SK-MEL-5 (cell line): ENCODE measurements around the gene SLC22A8. TPM values are rescaled to one million over a fixed set of nuclear protein-coding genes. Genes with fewer than 3 reads are reported as not detected.

Experiments used
- DNase-seq: peaks from one replicate; pipeline ENCODE4 v3.0.0-alpha.2; 2016; ENCODE audit warnings: low read depth, low spot score
- in situ Hi-C: cut with HindIII; loops from 2 replicates; pipeline ENCODE4 v1.10.0; 2016; ENCODE audit warnings: low sequenced_read_pairs, high pct_unique_total_duplicates, low pct_unique_long_range_greater_than_20kb
- total RNA-seq: library from RNA; depleted of rRNA; stranded (reverse); fragments of >200 nt; shearing (Covaris generic); gene quantifications from 2 replicates; pipeline ENCODE4 v1.2.3, GENCODE V29; 2014

Gene SLC22A8
- total RNA-seq, 1 experiment from 2014 or later: not detected

DNA sequence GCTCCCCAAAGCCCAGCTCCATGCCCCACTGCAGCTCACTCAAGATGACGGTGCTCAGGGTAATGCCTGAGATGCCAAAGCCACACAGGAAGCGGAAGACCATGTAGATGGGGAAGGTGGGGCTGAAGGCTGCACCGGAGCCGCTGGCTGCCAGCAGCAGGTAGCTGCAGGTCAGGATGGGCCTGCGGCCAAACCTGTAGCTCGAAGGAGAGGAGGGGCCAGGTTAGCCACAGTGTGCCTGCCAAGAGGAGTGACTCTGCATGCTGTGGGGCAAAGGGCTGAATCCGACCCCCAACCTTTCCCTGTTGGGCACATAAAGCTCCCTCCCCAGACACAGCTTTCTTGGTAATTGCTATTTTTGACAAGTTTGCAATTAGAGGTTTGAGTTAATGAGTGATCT lies 16.0 kb downstream of the SLC22A8 start:
- DNase-seq: no peak
- in situ Hi-C loops: no loop called here

GRCh38 chr11:62999156-62999555 lies 16.5 kb downstream of the SLC22A8 start:
- in situ Hi-C loops: no loop called here

GRCh38 chr11:62996271-62996670 lies 19.4 kb downstream of the SLC22A8 start:
- no peak for DNase-seq
- in situ Hi-C loops: no loop called here

More at GRCh38 chr11:62999156-62999555, 16.5 kb downstream of the SLC22A8 start:
- no peak for DNase-seq

- no peak for DNase-seq
- in situ Hi-C loops: no loop called here
Observed at GRCh38 chr11:62994775-62995174, 20.9 kb downstream of the SLC22A8 start.

GRCh38 chr11:62988276-62988675 lies 27.4 kb downstream of the SLC22A8 start:
- in situ Hi-C loops: no loop called here
- no peak for DNase-seq

DNA sequence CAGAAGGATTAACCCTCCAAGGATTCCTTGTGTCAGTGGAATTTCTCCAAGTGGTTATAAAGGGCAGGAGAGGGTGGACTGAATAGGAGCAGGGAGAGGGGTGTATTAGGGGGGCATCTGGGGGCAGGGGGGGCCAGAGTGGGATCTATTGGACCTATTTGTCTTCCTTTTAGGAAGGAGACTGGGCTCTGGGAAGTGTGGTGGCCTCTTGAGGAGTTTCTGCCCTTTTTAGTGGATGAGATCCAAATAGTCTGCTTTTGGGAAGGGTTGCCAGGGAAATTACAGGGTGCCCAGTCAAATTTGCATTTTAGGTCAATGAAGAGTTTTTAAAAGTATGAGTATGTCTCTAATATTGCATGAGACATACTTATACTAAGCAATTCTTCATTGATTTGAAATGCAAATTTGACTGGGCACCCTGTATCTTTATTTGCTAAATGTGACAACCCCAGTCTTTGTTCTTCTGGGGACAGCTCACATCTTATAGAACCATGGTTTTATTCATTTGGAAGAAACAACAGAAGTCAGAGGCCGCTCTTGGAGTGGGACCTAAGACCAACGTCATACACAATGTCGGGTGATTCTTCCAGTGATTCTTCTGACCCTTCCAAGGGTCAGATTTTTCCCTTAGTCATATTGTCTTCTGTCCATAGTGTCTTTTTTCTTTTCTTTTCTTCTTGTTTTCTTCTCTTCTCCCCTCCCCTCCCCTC lies 30.4 kb downstream of the SLC22A8 start:
- DNase-seq: no peak
- in situ Hi-C loops: no loop called here

- in situ Hi-C loops: no loop called here
- DNase-seq: no peak
Observed at GRCh38 chr11:62984451-62984991, 31.1 kb downstream of the SLC22A8 start, which contains the start of gene SLC22A6. TSS of gene SLC22A6 (minus strand) at chr11:62984967. CDS start at chr11:62984690, 277 bp downstream.

DNA sequence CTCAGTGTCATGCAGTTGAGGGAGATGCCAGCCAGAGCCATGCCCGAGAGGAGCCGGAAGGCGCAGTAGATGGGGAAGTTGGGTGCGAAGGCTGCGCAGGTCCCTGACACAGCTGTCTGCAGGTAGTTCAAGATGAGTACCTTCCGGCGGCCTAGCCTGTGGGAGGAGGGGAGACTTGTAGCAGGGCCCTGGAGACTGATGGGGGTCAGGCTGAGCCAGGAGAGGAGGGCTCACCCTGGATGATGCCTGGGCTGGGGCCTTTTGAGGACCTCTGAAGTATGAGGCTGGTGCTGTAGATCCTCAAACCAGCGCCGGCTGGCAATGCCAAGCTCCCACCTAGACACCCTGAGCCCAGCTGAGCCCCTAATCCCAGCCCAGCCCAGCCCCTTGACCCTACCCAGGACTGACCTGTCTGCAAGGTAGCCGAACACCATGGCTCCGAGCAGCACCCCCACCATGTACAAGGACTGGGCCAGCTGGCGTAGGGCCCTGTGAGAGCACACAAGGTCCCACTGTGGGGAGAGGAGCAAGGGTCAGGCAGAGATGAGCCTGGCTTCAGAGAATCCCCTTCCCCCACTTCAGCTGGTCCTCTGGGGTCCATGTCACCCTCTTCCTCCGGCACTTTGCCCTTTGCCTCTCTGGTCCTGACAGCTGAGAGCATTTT lies 32.0 kb downstream of the SLC22A8 start:
- DNase-seq: no peak
- in situ Hi-C loops: no loop called here

GRCh38 chr11:62981743-62982142 lies 33.9 kb downstream of the SLC22A8 start:
- in situ Hi-C loops: no loop called here
- DNase-seq: peak; percentile 6

DNA sequence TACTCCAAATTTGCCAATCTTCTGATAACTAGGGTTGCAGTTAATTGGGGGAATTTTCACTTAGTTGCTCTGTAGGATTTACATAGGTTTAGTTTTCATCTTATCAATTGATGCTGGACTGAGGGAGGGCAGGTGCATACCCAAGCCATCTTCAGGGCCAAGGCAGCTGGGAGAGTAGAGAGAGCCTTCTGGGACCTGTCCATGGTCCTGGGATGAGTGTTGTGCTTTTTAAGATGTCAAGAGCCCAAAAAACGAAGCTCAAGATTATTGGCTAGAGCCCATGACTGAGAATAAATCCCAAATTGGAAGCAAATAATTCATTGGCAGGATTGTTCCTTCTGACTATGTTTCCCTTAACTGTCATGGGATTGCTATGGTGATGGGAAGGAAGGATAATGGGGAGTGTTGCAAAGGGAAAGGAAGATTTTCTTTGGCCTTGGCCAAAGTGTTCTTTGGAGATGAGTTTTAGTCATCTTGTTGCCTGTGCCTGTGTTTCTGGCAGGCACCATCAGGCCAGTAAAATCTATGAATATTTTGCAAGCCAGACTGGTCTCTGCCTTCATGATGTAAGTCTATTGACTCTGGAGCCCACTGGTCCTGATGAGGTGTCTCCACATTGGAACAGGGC lies 35.4 kb downstream of the SLC22A8 start:
- in situ Hi-C loops: no loop called here
- DNase-seq: no peak

DNA sequence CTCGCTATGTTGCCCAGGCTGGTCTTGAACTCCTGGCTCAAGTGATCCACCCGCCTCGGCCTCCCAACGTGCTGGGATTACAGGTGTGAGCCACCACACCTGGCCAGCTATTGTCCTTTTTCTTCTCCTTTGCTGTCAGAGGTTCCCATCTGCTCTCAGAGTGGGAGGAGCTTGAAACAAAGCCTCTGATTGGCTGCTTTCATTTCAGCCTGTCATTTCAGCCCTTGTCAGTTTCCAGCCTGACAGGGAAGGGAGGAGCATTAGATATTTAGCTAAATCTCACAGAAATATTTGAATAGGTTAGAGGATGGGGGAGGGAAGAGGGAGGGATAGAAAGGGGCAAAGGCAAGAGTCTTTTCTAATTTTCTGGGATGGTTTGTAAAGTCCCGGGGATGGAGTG lies 39.5 kb downstream of the SLC22A8 start:
- in situ Hi-C loops: no loop called here
- DNase-seq: peak; percentile 45

DNA sequence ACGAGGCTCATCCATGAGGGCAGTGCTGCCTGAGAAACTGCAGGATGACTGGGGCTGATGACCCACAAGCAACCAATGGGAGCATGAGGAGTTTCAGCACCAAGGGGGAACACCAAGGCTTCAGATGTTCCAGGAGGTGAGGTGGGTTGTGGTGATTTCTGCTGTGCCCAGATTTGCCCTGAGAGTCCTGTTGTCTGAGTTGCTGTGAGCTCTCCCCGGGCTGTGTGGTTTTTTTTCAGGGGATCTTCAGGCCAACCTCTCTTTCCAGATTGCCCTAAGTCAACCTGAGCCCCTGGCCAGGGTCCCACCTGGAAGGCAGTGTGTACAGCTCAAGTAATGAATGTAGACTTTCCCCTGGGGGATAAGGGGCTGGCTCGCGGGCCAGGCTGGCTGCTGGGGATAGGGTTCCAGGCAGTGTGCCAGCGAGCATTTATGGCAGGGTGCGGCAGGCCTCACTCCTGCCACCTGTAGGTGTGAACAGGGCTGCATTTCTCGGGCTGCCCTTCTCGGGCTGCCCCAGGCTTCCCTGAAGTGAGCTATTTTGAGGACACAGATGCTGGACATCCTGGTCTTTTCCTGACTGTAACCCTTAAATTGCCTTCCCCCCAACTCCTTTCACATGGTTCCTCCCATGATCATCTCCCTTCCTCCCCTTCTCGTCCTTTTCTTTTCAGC lies 40.7 kb downstream of the SLC22A8 start:
- DNase-seq: peak; percentile 47
- in situ Hi-C loops: no loop called here

DNA sequence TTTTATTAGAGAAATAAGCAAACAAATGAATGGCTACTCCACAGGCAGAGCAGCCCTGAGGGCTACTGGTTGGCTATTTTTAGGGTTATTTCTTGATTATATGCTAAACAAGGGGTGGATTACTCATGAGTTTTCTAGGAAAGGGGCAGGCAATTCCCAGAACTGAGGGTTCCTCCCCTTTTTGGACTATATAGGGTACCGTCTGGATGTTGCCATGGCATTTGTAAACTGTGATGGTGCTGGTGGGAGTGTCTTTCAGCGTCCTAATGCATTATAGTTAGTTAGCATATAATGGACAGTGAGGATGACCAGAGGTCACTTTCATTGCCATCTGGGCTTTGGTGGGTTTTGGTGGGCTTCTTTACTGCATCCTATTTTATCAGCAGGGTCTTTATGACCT lies 50.1 kb downstream of the SLC22A8 start:
- in situ Hi-C loops: no loop called here
- DNase-seq: no peak

- no peak for DNase-seq
- in situ Hi-C loops: no loop called here
Observed at GRCh38 chr11:62962391-62962790, 53.2 kb downstream of the SLC22A8 start.

- DNase-seq: no peak
- in situ Hi-C loops: no loop called here
Observed at GRCh38 chr11:62961017-62961570, 54.5 kb downstream of the SLC22A8 start.

- DNase-seq: no peak
- in situ Hi-C loops: no loop called here
Observed at GRCh38 chr11:62959422-62959980, 56.1 kb downstream of the SLC22A8 start.
